ENCODE data around the gene PHC3.

GRCh38 chr3:170077361-170077760 lies 104.2 kb downstream of the PHC3 start:
- TF ChIP-seq POLR2AphosphoS5 (IDR thresholded peaks at IDR 0.05; ENCODE audit: low read depth, low read length) (no peak), SIN3A (IDR thresholded peaks at IDR 0.05; ENCODE audit: borderline replicate concordance, insufficient read depth, low read length) (no peak), TAF1 (IDR thresholded peaks at IDR 0.05; ENCODE audit: borderline replicate concordance, insufficient read depth, low read length) (no peak), REST (IDR thresholded peaks at IDR 0.05; ENCODE audit: insufficient read depth in 1 of 2, low read depth in 2 of 2, low read length in 2 of 2) (no peak)
